K562 (cell line): ENCODE data around the gene CTNNA3.

Experiments used
- CEBPB ChIP-seq: fragments of 450-650 bp; IDR thresholded peaks from 2 replicates; pipeline ENCODE4 v1.6.1; 2016; ENCODE audit warnings: missing genetic modification characterization, missing compliant biosample characterization
- EGR1 ChIP-seq: fragments of 450-650 bp; conservative IDR thresholded peaks from 2 replicates; pipeline ENCODE4 v1.6.1; 2017; ENCODE audit warnings: mild to moderate bottlenecking
- POU5F1 ChIP-seq: fragments of 150-350 bp; IDR thresholded peaks from 2 replicates; pipeline ENCODE4 v1.6.1; 2014; ENCODE audit warnings: borderline replicate concordance, low read length, low read depth, mild to moderate bottlenecking; ENCODE audit not compliant: partially characterized antibody
- PTTG1 ChIP-seq: fragments of 450-650 bp; IDR thresholded peaks from 2 replicates; pipeline ENCODE4 v1.6.1; 2016; ENCODE audit warnings: low read depth, mild to moderate bottlenecking, missing genetic modification characterization, missing compliant biosample characterization
- SMAD3 ChIP-seq: fragments of 450-650 bp; formaldehyde crosslinking; conservative IDR thresholded peaks from 2 replicates; pipeline ENCODE4 v1.4.0; 2020; ENCODE audit warnings: mild to moderate bottlenecking
- TF ChIP-seq, protein P1 (sequence below), 3 experiments: IDR thresholded peaks in 2 of 3; conservative IDR thresholded peaks in 1 of 3; 2 replicates each; pipeline ENCODE4 v1.5.1; 2011 to 2012; ENCODE audit warnings: low read length in 3 of 3, mild to moderate bottlenecking in 3 of 3, control low read depth in 2 of 3, improper control_type of control experiment in 1 of 3, inconsistent platforms in 1 of 3, low read depth in 1 of 3, mixed read lengths in 1 of 3, moderate library complexity in 1 of 3; ENCODE audit not compliant: insufficient read depth in 2 of 3
- TF ChIP-seq, protein P2 (sequence below): sonication (generic); formaldehyde crosslinking; IDR thresholded peaks from 2 replicates; pipeline ENCODE4 v1.8.0; 2022; ENCODE audit warnings: missing genetic modification reagents, mild to moderate bottlenecking, borderline replicate concordance

DNA sequence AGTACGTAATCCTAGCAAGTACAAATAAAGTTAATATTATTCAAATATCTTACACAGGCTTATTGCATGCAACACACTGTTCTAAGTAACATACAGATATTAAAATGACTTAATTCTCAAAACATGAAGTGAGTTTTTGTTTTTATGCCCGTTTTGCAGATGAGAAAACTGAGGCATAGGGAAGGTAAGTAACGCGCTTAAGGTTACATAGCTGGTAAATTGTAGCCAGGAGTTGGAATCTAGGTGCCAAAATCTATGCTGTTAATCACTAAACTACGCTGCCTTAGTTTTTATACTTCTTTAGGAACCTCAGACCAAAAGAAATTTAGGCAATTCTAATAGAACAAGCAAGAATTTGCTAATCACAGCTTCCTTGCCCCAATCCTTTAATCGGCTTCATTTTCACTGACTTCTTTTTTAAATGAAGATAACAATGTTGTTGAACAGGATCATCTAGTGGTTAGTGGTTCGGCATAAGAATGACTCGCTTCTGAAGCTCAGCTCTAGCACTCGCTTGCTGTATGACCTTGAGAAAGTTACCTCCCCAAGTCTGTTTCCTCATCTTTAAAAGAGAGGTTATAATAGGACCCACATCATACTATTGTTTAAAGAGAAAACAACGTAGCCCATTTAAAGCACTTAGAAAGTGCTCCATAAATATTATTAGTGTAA lies 771.2 kb downstream of the CTNNA3 start:
- TF ChIP-seq POU5F1 = no peak
- TF ChIP-seq, protein P1, sequence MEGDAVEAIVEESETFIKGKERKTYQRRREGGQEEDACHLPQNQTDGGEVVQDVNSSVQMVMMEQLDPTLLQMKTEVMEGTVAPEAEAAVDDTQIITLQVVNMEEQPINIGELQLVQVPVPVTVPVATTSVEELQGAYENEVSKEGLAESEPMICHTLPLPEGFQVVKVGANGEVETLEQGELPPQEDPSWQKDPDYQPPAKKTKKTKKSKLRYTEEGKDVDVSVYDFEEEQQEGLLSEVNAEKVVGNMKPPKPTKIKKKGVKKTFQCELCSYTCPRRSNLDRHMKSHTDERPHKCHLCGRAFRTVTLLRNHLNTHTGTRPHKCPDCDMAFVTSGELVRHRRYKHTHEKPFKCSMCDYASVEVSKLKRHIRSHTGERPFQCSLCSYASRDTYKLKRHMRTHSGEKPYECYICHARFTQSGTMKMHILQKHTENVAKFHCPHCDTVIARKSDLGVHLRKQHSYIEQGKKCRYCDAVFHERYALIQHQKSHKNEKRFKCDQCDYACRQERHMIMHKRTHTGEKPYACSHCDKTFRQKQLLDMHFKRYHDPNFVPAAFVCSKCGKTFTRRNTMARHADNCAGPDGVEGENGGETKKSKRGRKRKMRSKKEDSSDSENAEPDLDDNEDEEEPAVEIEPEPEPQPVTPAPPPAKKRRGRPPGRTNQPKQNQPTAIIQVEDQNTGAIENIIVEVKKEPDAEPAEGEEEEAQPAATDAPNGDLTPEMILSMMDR (IDR thresholded peaks at IDR 0.05 in 2 of 3, conservative IDR thresholded peaks at IDR 0.05 in 1 of 3; ENCODE audit: insufficient read depth in 2 of 3, low read depth in 1 of 3, low read length in 3 of 3) = no peak
- TF ChIP-seq, protein P2, sequence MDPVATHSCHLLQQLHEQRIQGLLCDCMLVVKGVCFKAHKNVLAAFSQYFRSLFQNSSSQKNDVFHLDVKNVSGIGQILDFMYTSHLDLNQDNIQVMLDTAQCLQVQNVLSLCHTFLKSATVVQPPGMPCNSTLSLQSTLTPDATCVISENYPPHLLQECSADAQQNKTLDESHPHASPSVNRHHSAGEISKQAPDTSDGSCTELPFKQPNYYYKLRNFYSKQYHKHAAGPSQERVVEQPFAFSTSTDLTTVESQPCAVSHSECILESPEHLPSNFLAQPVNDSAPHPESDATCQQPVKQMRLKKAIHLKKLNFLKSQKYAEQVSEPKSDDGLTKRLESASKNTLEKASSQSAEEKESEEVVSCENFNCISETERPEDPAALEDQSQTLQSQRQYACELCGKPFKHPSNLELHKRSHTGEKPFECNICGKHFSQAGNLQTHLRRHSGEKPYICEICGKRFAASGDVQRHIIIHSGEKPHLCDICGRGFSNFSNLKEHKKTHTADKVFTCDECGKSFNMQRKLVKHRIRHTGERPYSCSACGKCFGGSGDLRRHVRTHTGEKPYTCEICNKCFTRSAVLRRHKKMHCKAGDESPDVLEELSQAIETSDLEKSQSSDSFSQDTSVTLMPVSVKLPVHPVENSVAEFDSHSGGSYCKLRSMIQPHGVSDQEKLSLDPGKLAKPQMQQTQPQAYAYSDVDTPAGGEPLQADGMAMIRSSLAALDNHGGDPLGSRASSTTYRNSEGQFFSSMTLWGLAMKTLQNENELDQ = no peak
- TF ChIP-seq SMAD3 (CRISPR knock-in tag) = no peak
- TF ChIP-seq CEBPB (tag) = no peak
- TF ChIP-seq EGR1 = no peak
- TF ChIP-seq PTTG1 (tag) = no peak
